H1 (cell line): ENCODE measurements around the gene DPYD. TPM values are rescaled to one million over a fixed set of nuclear protein-coding genes. Genes with fewer than 3 reads are reported as not detected.

ENCODE experiments used
- polyA plus RNA-seq, 7 experiments: library from polyadenylated mRNA; depleted of rRNA in 3 of 7; stranded (reverse) in 5 of 7; unstranded in 2 of 7; fragments of >200 nt in 5 of 7; fragments of 200-250 nt in 2 of 7; gene quantifications; 1 replicate in 5 of 7; 2 replicates in 1 of 7; 4 replicates in 1 of 7; pipeline versions ENCODE4 v1.2.1 to v1.2.3, GENCODE V29; 2011 to 2013; ENCODE audit warnings: missing spikeins in 2 of 7, mixed read lengths in 2 of 7
- total RNA-seq: library from RNA; stranded (reverse); fragmentation: NEBNext Ultra II Directional; extraction: Animal tissue kit (Norgen Biotek cat#: 25700); gene quantifications from 2 replicates; pipeline ENCODE4 v1.2.1, GENCODE V29; 2021
- TF ChIP-seq, protein P1 (sequence below): fragments of 300-600 bp; sonication (generic); IDR thresholded peaks from 2 replicates; pipeline ENCODE4 v1.7.1; 2012; ENCODE audit warnings: low read length, moderate library complexity, mild to moderate bottlenecking, inconsistent platforms; ENCODE audit not compliant: insufficient replicate concordance

The DPYD gene
- total and polyA plus RNA-seq, 2 of the 8 experiments (the other 6 are each of a cell fraction or from before 2014, with no cell fraction given), result 0.29 to 0.73 TPM

DNA sequence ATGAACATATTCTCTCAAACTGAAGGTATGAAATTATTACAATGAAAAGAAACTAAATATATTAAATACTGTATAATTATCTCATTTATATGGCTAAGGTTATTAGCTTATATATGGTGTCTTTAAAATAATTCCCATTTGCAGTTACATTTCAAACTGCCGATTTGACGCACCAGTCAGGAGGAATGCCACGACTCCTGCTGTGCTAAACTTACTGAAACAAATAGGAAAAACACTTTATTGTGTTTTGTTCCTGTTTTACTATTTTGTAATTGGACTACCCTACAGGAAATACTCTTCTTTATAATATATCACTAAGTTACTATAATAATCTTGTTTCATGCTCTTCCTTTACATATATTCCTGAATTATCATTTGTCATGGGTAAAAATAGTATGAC lies 117.8 kb downstream of the DPYD start (continued):
- TF ChIP-seq, protein P1, sequence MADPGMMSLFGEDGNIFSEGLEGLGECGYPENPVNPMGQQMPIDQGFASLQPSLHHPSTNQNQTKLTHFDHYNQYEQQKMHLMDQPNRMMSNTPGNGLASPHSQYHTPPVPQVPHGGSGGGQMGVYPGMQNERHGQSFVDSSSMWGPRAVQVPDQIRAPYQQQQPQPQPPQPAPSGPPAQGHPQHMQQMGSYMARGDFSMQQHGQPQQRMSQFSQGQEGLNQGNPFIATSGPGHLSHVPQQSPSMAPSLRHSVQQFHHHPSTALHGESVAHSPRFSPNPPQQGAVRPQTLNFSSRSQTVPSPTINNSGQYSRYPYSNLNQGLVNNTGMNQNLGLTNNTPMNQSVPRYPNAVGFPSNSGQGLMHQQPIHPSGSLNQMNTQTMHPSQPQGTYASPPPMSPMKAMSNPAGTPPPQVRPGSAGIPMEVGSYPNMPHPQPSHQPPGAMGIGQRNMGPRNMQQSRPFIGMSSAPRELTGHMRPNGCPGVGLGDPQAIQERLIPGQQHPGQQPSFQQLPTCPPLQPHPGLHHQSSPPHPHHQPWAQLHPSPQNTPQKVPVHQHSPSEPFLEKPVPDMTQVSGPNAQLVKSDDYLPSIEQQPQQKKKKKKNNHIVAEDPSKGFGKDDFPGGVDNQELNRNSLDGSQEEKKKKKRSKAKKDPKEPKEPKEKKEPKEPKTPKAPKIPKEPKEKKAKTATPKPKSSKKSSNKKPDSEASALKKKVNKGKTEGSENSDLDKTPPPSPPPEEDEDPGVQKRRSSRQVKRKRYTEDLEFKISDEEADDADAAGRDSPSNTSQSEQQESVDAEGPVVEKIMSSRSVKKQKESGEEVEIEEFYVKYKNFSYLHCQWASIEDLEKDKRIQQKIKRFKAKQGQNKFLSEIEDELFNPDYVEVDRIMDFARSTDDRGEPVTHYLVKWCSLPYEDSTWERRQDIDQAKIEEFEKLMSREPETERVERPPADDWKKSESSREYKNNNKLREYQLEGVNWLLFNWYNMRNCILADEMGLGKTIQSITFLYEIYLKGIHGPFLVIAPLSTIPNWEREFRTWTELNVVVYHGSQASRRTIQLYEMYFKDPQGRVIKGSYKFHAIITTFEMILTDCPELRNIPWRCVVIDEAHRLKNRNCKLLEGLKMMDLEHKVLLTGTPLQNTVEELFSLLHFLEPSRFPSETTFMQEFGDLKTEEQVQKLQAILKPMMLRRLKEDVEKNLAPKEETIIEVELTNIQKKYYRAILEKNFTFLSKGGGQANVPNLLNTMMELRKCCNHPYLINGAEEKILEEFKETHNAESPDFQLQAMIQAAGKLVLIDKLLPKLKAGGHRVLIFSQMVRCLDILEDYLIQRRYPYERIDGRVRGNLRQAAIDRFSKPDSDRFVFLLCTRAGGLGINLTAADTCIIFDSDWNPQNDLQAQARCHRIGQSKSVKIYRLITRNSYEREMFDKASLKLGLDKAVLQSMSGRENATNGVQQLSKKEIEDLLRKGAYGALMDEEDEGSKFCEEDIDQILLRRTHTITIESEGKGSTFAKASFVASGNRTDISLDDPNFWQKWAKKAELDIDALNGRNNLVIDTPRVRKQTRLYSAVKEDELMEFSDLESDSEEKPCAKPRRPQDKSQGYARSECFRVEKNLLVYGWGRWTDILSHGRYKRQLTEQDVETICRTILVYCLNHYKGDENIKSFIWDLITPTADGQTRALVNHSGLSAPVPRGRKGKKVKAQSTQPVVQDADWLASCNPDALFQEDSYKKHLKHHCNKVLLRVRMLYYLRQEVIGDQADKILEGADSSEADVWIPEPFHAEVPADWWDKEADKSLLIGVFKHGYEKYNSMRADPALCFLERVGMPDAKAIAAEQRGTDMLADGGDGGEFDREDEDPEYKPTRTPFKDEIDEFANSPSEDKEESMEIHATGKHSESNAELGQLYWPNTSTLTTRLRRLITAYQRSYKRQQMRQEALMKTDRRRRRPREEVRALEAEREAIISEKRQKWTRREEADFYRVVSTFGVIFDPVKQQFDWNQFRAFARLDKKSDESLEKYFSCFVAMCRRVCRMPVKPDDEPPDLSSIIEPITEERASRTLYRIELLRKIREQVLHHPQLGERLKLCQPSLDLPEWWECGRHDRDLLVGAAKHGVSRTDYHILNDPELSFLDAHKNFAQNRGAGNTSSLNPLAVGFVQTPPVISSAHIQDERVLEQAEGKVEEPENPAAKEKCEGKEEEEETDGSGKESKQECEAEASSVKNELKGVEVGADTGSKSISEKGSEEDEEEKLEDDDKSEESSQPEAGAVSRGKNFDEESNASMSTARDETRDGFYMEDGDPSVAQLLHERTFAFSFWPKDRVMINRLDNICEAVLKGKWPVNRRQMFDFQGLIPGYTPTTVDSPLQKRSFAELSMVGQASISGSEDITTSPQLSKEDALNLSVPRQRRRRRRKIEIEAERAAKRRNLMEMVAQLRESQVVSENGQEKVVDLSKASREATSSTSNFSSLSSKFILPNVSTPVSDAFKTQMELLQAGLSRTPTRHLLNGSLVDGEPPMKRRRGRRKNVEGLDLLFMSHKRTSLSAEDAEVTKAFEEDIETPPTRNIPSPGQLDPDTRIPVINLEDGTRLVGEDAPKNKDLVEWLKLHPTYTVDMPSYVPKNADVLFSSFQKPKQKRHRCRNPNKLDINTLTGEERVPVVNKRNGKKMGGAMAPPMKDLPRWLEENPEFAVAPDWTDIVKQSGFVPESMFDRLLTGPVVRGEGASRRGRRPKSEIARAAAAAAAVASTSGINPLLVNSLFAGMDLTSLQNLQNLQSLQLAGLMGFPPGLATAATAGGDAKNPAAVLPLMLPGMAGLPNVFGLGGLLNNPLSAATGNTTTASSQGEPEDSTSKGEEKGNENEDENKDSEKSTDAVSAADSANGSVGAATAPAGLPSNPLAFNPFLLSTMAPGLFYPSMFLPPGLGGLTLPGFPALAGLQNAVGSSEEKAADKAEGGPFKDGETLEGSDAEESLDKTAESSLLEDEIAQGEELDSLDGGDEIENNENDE, result no peak
